Muscle of leg (tissue), 11 donors: ENCODE data around the gene HERPUD1. TPM values are rescaled to one million over a fixed set of nuclear protein-coding genes. Genes with fewer than 3 reads are reported as not detected.
"Not testable (repeated sequence)": the region's sequence is repeated elsewhere in the genome, so short reads cannot be mapped to it uniquely, and the experiment has no call there.

Experiments
- DNase-seq: peaks from one replicate; pipeline ENCODE4 v3.0.0; 2013
- H3K27ac ChIP-seq: one replicate; pipeline ENCODE4 v1.5.1; 2013; ENCODE audit warnings: mild to moderate bottlenecking, low read length, control low read depth
- H3K27me3 ChIP-seq: one replicate; pipeline ENCODE4 v1.6.1; 2013; ENCODE audit warnings: low read length; ENCODE audit not compliant: control insufficient read depth, insufficient read depth
- H3K36me3 ChIP-seq: one replicate; pipeline ENCODE4 v1.6.1; 2013; ENCODE audit warnings: low read length; ENCODE audit not compliant: control insufficient read depth, insufficient read depth
- H3K4me1 ChIP-seq: one replicate; pipeline ENCODE4 v1.6.1; 2013; ENCODE audit warnings: low read length; ENCODE audit not compliant: control insufficient read depth, insufficient read depth
- H3K4me3 ChIP-seq: one replicate; pipeline ENCODE4 v1.5.1; 2013; ENCODE audit warnings: low read length, control low read depth
- H3K9me3 ChIP-seq: replicated peaks from 2 replicates; pipeline ENCODE4 v1.6.1; 2013; ENCODE audit warnings: low read depth, low read length; ENCODE audit not compliant: control insufficient read depth
- WGBS: methylation state at CpG from one replicate; pipeline ENCODE4 v1.1.5; 2013; ENCODE audit warnings: missing lambda C conversion rate; ENCODE audit not compliant: insufficient coverage; 5-methylcytosine and 5-hydroxymethylcytosine counted together
- polyA plus RNA-seq, 8 donors: library from polyadenylated mRNA; unstranded; fragments of 120-200 nt; gene quantifications; one replicate each; pipeline versions ENCODE4 v1.2.1 to v1.2.3, GENCODE V29; 2013; ENCODE audit warnings: inconsistent platforms in 1 of 8, low replicate concordance in 1 of 8; ENCODE audit not compliant: insufficient read length in 8 of 8, insufficient read depth in 1 of 8
- total RNA-seq: library from RNA; stranded (reverse); fragments of 120-200 nt; gene quantifications from one replicate; pipeline ENCODE4 v1.2.4, GENCODE V29; 2013

HERPUD1 gene
- total and polyA plus RNA-seq, 9 donors, result 41.9 to 89.0 (median 59.7) TPM

GRCh38 chr16:56986908-56987307, 55.0 kb downstream of the HERPUD1 start:
- not testable (repeated sequence) for H3K4me3 ChIP-seq, H3K27ac ChIP-seq, DNase-seq, H3K36me3 ChIP-seq, H3K9me3 ChIP-seq, H3K27me3 ChIP-seq
- 93% methylated on average over 2 of the region's 4 CpGs for WGBS
- H3K4me1 ChIP-seq, result peaks cover 57% of the 10 kb centered on the region

- no peak for DNase-seq
- H3K27ac ChIP-seq, result no peak overlapping the region
- H3K36me3 ChIP-seq, result no peaks in the 10 kb centered on the region
- H3K9me3 ChIP-seq, result no peaks in the 10 kb centered on the region
- H3K27me3 ChIP-seq, result no peaks in the 10 kb centered on the region
- H3K4me3 ChIP-seq, result no peak overlapping the region
- WGBS, result 100% methylated on average over 1 of the region's 2 CpGs
- H3K4me1 ChIP-seq, result peaks cover 57% of the 10 kb centered on the region
Observed at GRCh38 chr16:56987692-56988091, 55.8 kb downstream of the HERPUD1 start.

GRCh38 chr16:56988161-56988947, 56.4 kb downstream of the HERPUD1 start:
- WGBS, result 100% methylated on average over 1 of the region's 6 CpGs
- Histone ChIP-seq H3K36me3 (no peaks in the 10 kb centered on the region), H3K9me3 (no peaks in the 10 kb centered on the region), H3K4me1 (peaks cover 54% of the 10 kb centered on the region), H3K27me3 (no peaks in the 10 kb centered on the region), H3K4me3 (peak overlapping the region; percentile 78), H3K27ac (peak overlapping the region; percentile 85)
- no peak for DNase-seq

- peak within 1 kb of the TSS; percentile 85 for H3K27ac ChIP-seq
- no peaks in the 10 kb centered on the region for H3K36me3 ChIP-seq
- peak; percentile 89 for DNase-seq
- no peaks in the 10 kb centered on the region for H3K27me3 ChIP-seq
- under 1% methylated on average over 53 of the region's 64 CpGs for WGBS
- H3K4me1 ChIP-seq, result peaks cover 45% of the 10 kb centered on the region
- H3K4me3 ChIP-seq, result peak within 1 kb of the TSS; percentile 78
- no peaks in the 10 kb centered on the region for H3K9me3 ChIP-seq
Observed at GRCh38 chr16:56988948-56989945, 57.3 kb downstream of the HERPUD1 start, which contains the start of gene NLRC5. Gene NLRC5, plus strand, starts transcription at chr16:56989557. Its CDS starts 31,156 bp downstream, at chr16:57020713.

- no peaks in the 10 kb centered on the region for H3K9me3 ChIP-seq
- DNase-seq, result no peak
- H3K4me3 ChIP-seq, result peak overlapping the region; percentile 78
- no peaks in the 10 kb centered on the region for H3K36me3 ChIP-seq
- peaks cover 40% of the 10 kb centered on the region for H3K4me1 ChIP-seq
- H3K27me3 ChIP-seq, result no peaks in the 10 kb centered on the region
- no CpG with 5 or more reads among the region's 7 CpGs for WGBS
- H3K27ac ChIP-seq, result no peak overlapping the region
Observed at GRCh38 chr16:56989988-56990387, 58.0 kb downstream of the HERPUD1 start.

- Histone ChIP-seq H3K27me3 (no peaks in the 10 kb centered on the region), H3K4me3 (peak overlapping the region; percentile 78), H3K9me3 (no peaks in the 10 kb centered on the region), H3K36me3 (no peaks in the 10 kb centered on the region), H3K4me1 (peaks cover 34% of the 10 kb centered on the region), H3K27ac (no peak overlapping the region)
- 80% methylated on average over 10 of the region's 16 CpGs for WGBS
- no peak for DNase-seq
Observed at GRCh38 chr16:56990407-56991286, 58.7 kb downstream of the HERPUD1 start.

GRCh38 chr16:56992431-56992830, 60.5 kb downstream of the HERPUD1 start:
- not testable (repeated sequence) for H3K27me3 ChIP-seq, H3K4me3 ChIP-seq, DNase-seq, H3K9me3 ChIP-seq, H3K27ac ChIP-seq, H3K36me3 ChIP-seq
- peaks cover 22% of the 10 kb centered on the region for H3K4me1 ChIP-seq
- WGBS, result no CpG with 5 or more reads among the region's 1 CpG

- Histone ChIP-seq H3K27ac (no peak overlapping the region), H3K36me3 (no peaks in the 10 kb centered on the region), H3K4me1 (peaks cover 18% of the 10 kb centered on the region), H3K4me3 (no peak overlapping the region), H3K27me3 (no peaks in the 10 kb centered on the region), H3K9me3 (no peaks in the 10 kb centered on the region)
- WGBS, result no CpG with 5 or more reads among the region's 2 CpGs
- no peak for DNase-seq
Observed at GRCh38 chr16:56993204-56993603, 61.3 kb downstream of the HERPUD1 start.

GRCh38 chr16:56994311-56994710, 62.4 kb downstream of the HERPUD1 start:
- 77% methylated on average over 4 of the region's 5 CpGs for WGBS
- no peak for DNase-seq
- Histone ChIP-seq H3K4me1 (peaks cover 9% of the 10 kb centered on the region), H3K9me3 (no peaks in the 10 kb centered on the region), H3K27ac (no peak overlapping the region), H3K4me3 (no peak overlapping the region), H3K27me3 (no peaks in the 10 kb centered on the region), H3K36me3 (no peaks in the 10 kb centered on the region)
